ENCODE data around the gene NSG1. TPM values are rescaled to one million over a fixed set of nuclear protein-coding genes. Genes with fewer than 3 reads are reported as not detected.

NSG1 gene
- total RNA-seq, 1 donor from 2014 or later, result 2.4 TPM

DNA sequence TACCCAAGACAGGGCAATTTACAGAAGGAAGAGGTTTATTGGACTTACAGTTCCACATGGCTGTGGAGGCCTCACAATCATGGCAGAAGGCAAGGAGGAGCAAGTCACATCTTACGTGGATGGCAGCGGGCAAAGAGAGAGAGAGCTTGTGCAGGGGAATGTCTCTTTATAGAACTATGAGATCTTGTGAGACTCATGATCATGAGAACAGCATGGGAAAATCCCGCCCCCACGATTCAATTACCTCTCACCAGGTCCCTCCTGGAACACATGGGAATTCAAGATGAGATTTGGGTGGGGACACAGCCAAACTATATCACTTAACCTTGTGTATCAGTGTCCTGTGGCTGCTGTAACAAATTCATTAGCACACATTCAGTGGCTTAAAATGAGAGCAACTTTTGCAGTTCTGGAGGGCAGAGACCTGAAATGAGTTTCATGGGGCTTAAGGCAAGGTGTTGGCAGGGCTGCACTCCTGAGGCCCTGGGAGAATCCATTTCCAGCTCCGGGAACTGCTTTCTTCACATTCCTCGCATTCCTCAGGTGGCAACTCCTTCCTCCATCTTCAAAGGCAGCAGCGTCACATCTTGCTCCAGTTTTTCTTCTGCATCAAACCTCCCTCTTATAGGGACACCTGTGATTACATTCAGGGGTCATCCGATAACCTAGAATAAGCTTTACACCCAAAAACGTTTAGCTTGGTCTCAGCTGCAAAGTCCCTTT lies 22.3 kb upstream of the NSG1 start:
- DNase-seq (ENCODE audit: low read depth) (no peak), FAIRE-seq (no peak)
- TF ChIP-seq, protein P1, sequence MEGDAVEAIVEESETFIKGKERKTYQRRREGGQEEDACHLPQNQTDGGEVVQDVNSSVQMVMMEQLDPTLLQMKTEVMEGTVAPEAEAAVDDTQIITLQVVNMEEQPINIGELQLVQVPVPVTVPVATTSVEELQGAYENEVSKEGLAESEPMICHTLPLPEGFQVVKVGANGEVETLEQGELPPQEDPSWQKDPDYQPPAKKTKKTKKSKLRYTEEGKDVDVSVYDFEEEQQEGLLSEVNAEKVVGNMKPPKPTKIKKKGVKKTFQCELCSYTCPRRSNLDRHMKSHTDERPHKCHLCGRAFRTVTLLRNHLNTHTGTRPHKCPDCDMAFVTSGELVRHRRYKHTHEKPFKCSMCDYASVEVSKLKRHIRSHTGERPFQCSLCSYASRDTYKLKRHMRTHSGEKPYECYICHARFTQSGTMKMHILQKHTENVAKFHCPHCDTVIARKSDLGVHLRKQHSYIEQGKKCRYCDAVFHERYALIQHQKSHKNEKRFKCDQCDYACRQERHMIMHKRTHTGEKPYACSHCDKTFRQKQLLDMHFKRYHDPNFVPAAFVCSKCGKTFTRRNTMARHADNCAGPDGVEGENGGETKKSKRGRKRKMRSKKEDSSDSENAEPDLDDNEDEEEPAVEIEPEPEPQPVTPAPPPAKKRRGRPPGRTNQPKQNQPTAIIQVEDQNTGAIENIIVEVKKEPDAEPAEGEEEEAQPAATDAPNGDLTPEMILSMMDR (IDR thresholded peaks at IDR 0.05; ENCODE audit: insufficient read depth, low read length, severe bottlenecking), result no peak
- no peak overlapping the region for H3K4me3 ChIP-seq (ENCODE audit: low read depth, low read length)
- no peaks in the 10 kb centered on the region for H3K36me3 ChIP-seq (ENCODE audit: control insufficient read depth, insufficient read depth, low read length)
- no peaks in the 10 kb centered on the region for H3K27me3 ChIP-seq (ENCODE audit: control insufficient read depth, insufficient read depth, low read length)

DNA sequence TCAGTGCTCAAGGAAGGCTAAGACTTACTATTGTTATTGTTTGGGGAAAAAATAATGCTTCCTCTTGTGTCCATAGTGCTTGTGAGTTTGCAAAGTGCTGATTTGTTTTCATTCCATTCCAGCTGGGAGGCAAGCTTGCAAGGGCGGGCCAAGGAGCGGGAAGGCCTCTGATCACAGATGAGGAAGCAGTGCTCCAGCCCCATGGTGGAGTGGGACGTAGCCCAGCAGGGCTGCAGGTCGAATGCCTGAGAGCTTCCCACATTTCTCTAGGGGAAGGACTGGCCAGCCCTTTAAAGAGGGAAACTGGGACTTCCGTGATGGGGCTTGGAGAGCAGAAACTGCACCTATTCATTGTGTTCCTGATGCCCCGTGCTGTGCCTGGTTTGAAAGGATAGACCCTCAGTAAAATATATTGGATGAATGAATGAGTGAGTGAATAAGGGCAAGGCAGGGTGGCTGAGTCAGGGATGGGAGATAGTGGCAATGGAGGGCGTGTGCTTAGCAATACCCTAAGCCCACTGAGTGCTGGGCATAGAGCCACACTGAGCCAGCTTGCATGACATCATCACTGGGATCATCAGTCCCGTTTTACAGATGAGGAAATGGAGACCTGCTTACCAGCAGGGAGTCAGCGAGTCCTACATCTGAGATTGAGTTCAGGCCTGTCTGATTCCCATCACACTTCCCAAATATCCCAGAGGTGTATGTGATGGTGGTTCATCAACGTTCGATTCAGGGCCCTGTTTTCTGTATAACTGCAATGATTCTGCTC lies 17.9 kb upstream of the NSG1 start:
- Histone ChIP-seq H3K27me3 (ENCODE audit: control insufficient read depth, insufficient read depth, low read length) (no peaks in the 10 kb centered on the region), H3K36me3 (ENCODE audit: control insufficient read depth, insufficient read depth, low read length) (no peaks in the 10 kb centered on the region), H3K4me3 (ENCODE audit: low read depth, low read length) (no peak overlapping the region)
- TF ChIP-seq, protein P1 (IDR thresholded peaks at IDR 0.05; ENCODE audit: insufficient read depth, low read length, severe bottlenecking), result no peak
- FAIRE-seq (peak; percentile 77), DNase-seq (ENCODE audit: low read depth) (no peak)

DNA sequence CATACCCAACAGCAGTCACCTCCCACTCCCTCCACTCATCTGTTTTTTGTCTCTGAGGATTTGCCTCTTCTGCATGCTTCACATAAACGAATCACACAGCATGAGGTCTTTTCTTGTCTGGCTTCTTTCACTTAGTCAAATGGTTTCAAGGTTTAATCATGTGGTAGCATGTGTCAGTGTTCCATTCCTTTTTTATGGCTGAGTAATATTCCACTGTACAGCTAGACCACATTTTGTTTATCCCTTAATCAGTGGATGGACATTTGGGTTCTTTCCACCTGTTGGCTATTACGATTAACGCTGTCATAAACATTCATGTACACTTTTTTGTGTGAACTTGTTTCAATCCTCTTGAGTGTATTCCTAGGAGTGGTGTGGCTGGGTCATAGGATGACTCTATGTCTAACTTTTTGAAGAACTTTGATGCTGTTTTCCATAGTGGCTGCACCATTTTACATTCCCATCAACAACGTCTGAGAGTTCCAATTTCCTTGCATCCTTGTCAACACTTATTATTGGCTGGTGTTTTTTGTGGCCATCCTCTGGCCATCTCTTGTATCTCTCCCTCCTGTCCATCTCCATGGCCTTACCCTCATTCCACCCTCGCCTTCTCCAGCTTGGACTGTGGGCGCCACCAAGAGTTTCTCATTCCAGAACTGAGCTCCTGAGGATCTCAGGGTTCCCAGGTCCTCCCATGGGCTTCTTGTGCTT lies 12.4 kb upstream of the NSG1 start:
- TF ChIP-seq, protein P1 (IDR thresholded peaks at IDR 0.05; ENCODE audit: insufficient read depth, low read length, severe bottlenecking), result no peak
- FAIRE-seq (no peak), DNase-seq (ENCODE audit: low read depth) (no peak)
- no peaks in the 10 kb centered on the region for H3K36me3 ChIP-seq (ENCODE audit: control insufficient read depth, insufficient read depth, low read length)
- H3K4me3 ChIP-seq (ENCODE audit: low read depth, low read length), result no peak overlapping the region
- H3K27me3 ChIP-seq (ENCODE audit: control insufficient read depth, insufficient read depth, low read length), result no peaks in the 10 kb centered on the region

DNA sequence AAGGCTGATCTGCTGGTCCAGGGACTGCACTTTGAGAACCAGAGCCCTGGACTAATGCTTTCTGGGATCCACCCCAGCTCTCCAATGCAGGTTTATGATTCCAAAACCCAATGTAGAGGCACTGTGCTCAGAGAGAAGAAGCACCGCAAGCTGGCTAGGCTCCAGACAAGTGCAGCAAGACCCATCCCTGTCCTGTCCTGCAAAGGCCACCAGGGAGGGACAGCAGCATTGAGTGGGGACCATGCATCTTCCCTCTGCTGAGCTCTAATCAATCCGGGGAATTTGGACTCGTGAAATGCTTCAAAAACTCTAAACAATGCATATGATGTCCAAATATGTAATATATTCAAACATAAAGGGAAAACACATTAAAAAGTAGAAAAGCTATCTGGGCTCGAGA lies 10.8 kb upstream of the NSG1 start:
- H3K27me3 ChIP-seq (ENCODE audit: control insufficient read depth, insufficient read depth, low read length), result no peaks in the 10 kb centered on the region
- no peaks in the 10 kb centered on the region for H3K36me3 ChIP-seq (ENCODE audit: control insufficient read depth, insufficient read depth, low read length)
- TF ChIP-seq, protein P1 (IDR thresholded peaks at IDR 0.05; ENCODE audit: insufficient read depth, low read length, severe bottlenecking), result no peak
- FAIRE-seq (no peak), DNase-seq (ENCODE audit: low read depth) (no peak)
- H3K4me3 ChIP-seq (ENCODE audit: low read depth, low read length), result no peak overlapping the region

DNA sequence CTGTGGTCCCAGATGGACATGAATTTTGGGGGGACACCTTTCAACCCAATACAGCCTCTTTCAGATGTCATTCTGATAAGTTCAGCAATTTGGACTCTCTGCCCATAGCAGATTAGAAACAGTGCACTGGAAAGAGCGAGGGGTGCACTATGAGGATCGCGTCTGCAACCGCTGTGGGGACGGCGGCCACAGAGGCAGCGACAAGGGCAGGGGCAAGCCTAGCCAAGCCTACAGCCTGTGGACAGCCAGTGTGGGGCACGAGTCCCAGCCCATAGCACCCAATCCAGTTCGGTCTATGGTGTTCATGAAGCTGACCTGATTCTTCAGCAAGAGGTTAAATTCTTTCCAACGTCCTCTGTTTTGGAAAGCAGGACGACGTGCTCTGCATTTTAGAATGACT lies 9.7 kb upstream of the NSG1 start:
- TF ChIP-seq, protein P1 (IDR thresholded peaks at IDR 0.05; ENCODE audit: insufficient read depth, low read length, severe bottlenecking), result no peak
- H3K36me3 ChIP-seq (ENCODE audit: control insufficient read depth, insufficient read depth, low read length), result no peaks in the 10 kb centered on the region
- H3K27me3 ChIP-seq (ENCODE audit: control insufficient read depth, insufficient read depth, low read length), result no peaks in the 10 kb centered on the region
- no peak for FAIRE-seq
- no peak overlapping the region for H3K4me3 ChIP-seq (ENCODE audit: low read depth, low read length)
- DNase-seq (ENCODE audit: low read depth), result no peak
